CD4-positive, alpha-beta T cell treated with Interleukin-6 for 4 hours (primary cell): ENCODE data around the gene AFF2.

Experiments used
- DNase-seq: peaks from one replicate; pipeline ENCODE4 v3.0.0-alpha.2; 2020; ENCODE audit warnings: mixed read lengths

Gene AFF2

DNA sequence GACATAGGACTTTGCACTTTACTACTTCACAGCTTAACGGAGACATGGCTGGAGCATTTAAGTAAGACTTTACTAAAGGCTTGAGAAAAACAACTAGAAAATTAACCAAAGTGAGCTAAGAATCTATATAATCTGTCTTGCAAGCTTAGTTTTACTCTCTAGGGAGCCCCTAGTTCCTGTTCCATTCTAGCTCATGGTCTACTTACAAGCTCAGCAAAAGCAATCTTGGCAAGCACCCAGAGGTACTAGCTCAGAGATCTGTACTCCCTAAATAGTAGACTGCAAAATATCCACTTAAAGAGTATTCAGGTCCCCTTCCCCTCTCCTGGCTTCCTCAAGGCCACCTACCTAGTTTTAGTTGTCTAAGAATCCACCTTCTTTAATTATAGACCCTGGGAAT, 535.7 kb downstream of the AFF2 start:
- no peak for DNase-seq

DNA sequence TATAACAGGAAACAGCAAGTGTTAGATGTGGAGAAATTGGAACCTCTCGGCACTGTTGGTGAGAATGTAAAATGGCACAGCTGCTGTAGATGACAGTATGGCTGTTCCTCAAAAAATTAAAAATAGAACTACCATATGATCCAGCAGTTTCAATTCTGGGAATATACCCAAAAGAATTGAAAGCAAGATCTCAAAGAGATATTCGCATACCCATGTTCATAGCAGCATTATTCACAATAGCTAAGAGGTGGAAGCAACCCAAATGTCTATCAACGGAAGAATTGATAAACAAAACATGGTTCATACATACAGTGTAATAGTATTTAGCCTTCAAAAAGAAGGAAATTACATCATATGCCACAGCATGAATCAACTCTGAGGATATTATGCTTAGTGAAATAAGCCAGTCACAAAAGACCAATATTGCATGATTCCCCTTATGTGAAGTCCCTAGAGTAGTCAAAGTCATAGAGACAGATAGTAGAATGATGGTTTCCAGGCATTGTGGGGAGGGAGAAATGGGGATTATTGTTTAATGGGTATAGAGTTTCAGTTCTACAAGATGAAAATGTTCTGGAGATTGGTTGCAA, 537.0 kb downstream of the AFF2 start:
- DNase-seq: no peak

DNA sequence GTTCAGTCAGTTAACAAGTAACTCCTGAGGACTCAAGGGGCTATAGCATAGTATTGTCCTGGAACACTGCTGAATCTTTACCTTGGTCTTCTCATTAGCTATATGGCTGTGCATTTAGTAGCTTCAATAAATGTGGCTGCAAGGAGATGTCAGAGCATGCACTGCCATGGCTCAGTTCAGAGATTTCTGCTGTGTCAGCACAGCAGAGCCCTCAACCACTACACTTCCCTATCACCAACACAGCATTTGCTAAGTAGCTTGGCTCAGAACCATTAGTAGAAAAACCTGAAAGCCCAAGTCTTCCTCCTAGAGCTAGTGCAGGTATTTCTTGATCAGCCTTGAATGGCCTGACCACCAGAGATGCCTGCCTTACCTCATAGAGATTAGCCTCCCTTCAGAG, 538.6 kb downstream of the AFF2 start:
- DNase-seq: no peak

DNA sequence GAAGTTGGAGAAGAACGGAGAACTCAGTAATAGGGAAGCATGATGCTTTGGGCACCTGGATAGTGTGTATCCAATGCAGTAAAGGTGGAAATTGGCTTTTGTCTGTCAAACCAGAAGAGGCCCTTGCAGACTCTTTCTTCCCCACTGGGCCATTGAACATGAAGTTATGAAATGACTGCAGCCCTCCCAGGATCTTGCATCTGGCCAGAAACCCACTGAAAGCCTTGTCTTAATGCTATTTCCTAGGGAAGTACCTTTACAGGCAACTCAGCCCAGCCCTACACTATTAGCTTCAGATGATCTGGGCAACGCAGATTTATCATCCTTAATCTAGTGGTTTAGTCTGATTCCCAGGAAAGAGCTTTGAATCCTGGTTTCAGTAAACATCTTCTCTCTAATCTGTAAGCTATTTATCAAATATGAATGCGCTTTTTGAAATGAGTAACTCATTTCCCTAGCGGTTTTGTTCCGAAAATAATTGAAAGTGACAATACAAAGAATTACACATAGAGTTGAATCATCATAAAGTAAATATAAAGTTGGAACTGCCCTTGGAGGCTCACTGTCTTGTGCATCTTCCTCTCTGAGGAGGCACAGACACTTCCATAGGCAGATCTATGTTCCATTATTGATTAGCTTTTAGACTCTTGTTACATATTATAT, 540.6 kb downstream of the AFF2 start:
- no peak for DNase-seq

DNA sequence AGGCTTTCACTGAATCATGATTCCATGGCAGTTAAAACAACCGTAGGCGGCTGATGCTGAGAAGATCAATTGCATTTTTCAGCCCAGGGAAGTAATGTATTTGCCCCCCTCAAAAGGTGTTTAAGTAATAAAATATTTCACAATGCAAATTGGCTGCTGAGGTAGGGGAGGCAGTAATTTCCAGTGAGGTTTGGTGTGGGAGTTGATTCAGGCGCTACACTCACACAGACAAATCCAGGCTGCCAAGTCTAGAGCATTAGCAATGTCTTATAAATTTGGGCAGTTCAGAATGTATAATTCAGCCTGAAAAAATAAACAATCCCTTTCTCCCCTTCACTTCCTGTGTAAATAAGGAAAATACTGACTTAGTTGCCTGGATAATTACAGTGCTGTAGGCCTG, 543.0 kb downstream of the AFF2 start:
- DNase-seq: no peak

DNA sequence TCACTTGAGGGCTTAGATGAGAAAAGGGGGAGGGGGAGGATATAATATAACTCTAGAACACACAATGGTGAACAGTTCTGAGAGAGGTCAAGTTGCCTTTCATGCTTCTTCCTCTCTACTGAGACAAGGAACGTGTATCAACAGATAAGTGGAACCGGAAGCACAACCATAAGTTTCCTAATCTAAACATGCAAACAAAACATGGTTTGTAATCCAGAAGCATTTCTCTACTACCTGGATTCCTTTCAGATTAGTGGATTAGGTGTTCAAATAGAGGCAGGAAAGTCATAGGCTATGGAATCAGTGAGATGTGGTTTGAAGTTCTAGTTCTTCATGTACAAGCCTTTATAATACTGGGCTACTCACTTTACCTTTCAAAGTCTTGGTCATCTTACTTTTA, 544.1 kb downstream of the AFF2 start:
- no peak for DNase-seq

DNA sequence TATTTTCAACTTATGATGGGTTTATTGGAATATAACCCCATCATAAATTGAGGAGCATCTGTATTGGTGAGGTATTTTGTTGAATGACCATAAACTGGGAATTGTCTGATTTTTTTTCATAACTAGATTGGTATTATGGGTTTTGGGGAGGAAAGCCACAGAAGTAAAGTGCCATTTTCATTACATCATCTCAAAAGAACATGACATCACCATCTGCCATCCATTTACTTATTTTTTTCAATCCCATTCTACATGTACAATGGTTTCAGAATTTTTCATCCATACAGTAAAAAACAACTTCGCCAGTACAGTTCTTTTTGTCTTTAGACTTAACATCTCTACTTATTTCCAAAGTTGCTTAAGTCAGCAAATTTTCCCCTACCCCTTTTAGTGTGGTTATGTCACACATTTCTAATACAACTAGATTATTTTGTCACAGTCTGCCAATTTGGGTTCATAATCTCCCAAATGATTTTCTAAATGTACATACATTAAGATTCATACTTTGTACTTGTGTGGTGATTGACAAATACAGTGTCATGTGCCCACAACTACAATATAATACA, 545.3 kb downstream of the AFF2 start:
- no peak for DNase-seq
